ENCODE measurements around the gene NR3C2. TPM values are rescaled to one million over a fixed set of nuclear protein-coding genes. Genes with fewer than 3 reads are reported as not detected.
"Not testable (repeated sequence)": the region's sequence is repeated elsewhere in the genome, so short reads cannot be mapped to it uniquely, and the experiment has no call there.

The NR3C2 gene
- total and polyA plus RNA-seq, 3 experiments from 2014 or later, result 5.7 to 7.3 (median 6.3) TPM

- peaks cover 17 to 40% (median 28%) of the 10 kb centered on the region in 3 donors for H3K36me3 Mint-ChIP-seq
- no peaks in the 10 kb centered on the region for H3K9me3 Mint-ChIP-seq
- H3K27me3 Mint-ChIP-seq, result no peaks in the 10 kb centered on the region
- H3K27ac ChIP-seq (ENCODE audit: low read depth, low read length), result no peak overlapping the region
- no peaks in the 10 kb centered on the region for H3K9me3 ChIP-seq (ENCODE audit: low read length)
- no peaks in the 10 kb centered on the region for H3K27me3 ChIP-seq (ENCODE audit: insufficient read depth, low read length, poor library complexity, severe bottlenecking)
- no peaks in the 10 kb centered on the region for H3K4me1 ChIP-seq (ENCODE audit: insufficient read depth, low read length)
- H3K4me1 Mint-ChIP-seq, result peaks cover 0 to 7% (median 4%) of the 10 kb centered on the region in 3 donors
- ChIA-PET POLR2A (no interaction called here), CTCF (no interaction called here)
- H3K36me3 ChIP-seq (ENCODE audit: insufficient read depth, low read length), result peaks cover 7% of the 10 kb centered on the region
- no peak for DNase-seq
- H3K4me3 Mint-ChIP-seq, result no peak overlapping the region
- no peak overlapping the region for H3K4me3 ChIP-seq (ENCODE audit: low read length)
- no peak overlapping the region for H3K27ac Mint-ChIP-seq
Observed at GRCh38 chr4:148196164-148196563, 246.1 kb downstream of the NR3C2 start.

- no peak overlapping the region for H3K4me3 ChIP-seq (ENCODE audit: low read length)
- Mint-ChIP-seq H3K4me3 (no peak overlapping the region), H3K27ac (no peak overlapping the region), H3K9me3 (no peaks in the 10 kb centered on the region), H3K4me1 (peaks cover 0 to 6% (median 3%) of the 10 kb centered on the region in 3 donors), H3K36me3 (peaks cover 15 to 49% (median 45%) of the 10 kb centered on the region in 3 donors), H3K27me3 (no peaks in the 10 kb centered on the region)
- H3K9me3 ChIP-seq (ENCODE audit: low read length), result no peaks in the 10 kb centered on the region
- ChIA-PET CTCF (interaction anchor here (1.4 kb wide), 1 partner anchor 12 kb away, joined by 3 read pairs; no protein-coding TSS in a partner anchor), POLR2A (no interaction called here)
- no peaks in the 10 kb centered on the region for H3K27me3 ChIP-seq (ENCODE audit: insufficient read depth, low read length, poor library complexity, severe bottlenecking)
- DNase-seq, result no peak
- no peak overlapping the region for H3K27ac ChIP-seq (ENCODE audit: low read depth, low read length)
- H3K36me3 ChIP-seq (ENCODE audit: insufficient read depth, low read length), result peaks cover 7% of the 10 kb centered on the region
- H3K4me1 ChIP-seq (ENCODE audit: insufficient read depth, low read length), result no peaks in the 10 kb centered on the region
Observed at GRCh38 chr4:148192526-148192925, 249.7 kb downstream of the NR3C2 start.

GRCh38 chr4:148187454-148188222 is 254.6 kb downstream of the NR3C2 start:
- H3K27ac ChIP-seq (ENCODE audit: low read depth, low read length); POLR2A ChIA-PET; H3K36me3 ChIP-seq (ENCODE audit: insufficient read depth, low read length); H3K27me3 ChIP-seq (ENCODE audit: insufficient read depth, low read length, poor library complexity, severe bottlenecking); H3K4me1 Mint-ChIP-seq; DNase-seq; H3K4me3 Mint-ChIP-seq; CTCF ChIA-PET; H3K9me3 ChIP-seq (ENCODE audit: low read length); H3K4me1 ChIP-seq (ENCODE audit: insufficient read depth, low read length); H3K27me3 Mint-ChIP-seq; H3K4me3 ChIP-seq (ENCODE audit: low read length); H3K9me3 Mint-ChIP-seq: not testable (repeated sequence)
- H3K27ac Mint-ChIP-seq, result peak overlapping the region in 2 of 8 donors; percentile 18 to 56
- peaks cover 16 to 41% (median 40%) of the 10 kb centered on the region in 3 donors for H3K36me3 Mint-ChIP-seq

DNA sequence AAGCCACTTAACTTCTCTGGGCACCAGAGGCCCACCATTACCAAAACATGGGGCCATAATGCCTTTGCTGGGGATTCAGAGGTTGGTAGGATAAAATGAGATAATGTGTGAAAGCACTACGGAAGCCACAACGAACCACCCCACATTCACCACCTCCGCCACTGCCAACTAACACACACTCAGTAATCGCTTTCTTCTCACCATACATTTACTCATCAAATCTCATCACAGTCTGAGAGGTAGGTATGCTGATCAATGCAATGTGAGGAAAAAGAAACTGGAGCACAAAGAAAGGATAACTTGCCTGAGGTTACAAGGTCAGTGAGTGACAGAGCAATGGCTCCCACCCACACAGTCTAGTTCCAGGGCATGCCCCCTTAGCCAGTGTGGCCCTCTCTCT is 257.3 kb downstream of the NR3C2 start:
- H3K27me3 Mint-ChIP-seq, result no peaks in the 10 kb centered on the region
- no peak overlapping the region for H3K4me3 Mint-ChIP-seq
- Histone ChIP-seq H3K9me3 (ENCODE audit: low read length) (no peaks in the 10 kb centered on the region), H3K36me3 (ENCODE audit: insufficient read depth, low read length) (no peaks in the 10 kb centered on the region), H3K4me3 (ENCODE audit: low read length) (no peak overlapping the region), H3K27me3 (ENCODE audit: insufficient read depth, low read length, poor library complexity, severe bottlenecking) (no peaks in the 10 kb centered on the region), H3K27ac (ENCODE audit: low read depth, low read length) (no peak overlapping the region), H3K4me1 (ENCODE audit: insufficient read depth, low read length) (no peaks in the 10 kb centered on the region)
- peaks cover 15 to 28% (median 25%) of the 10 kb centered on the region in 3 donors for H3K4me1 Mint-ChIP-seq
- peaks cover 8 to 21% (median 21%) of the 10 kb centered on the region in 3 donors for H3K36me3 Mint-ChIP-seq
- H3K9me3 Mint-ChIP-seq, result peaks cover 0 to 4% (median 2%) of the 10 kb centered on the region in 5 donors
- ChIA-PET CTCF (no interaction called here), POLR2A (interaction anchor here (0.5 kb wide), 1 partner anchor 285 kb away, joined by 5 read pairs; no protein-coding TSS in a partner anchor)
- DNase-seq, result no peak
- H3K27ac Mint-ChIP-seq, result peak overlapping the region in 3 of 8 donors; percentile 0 to 42 (median 5)

- POLR2A ChIA-PET, result interaction anchor here (0.5 kb wide), 1 partner anchor 17 kb away, joined by 7 read pairs; no protein-coding TSS in a partner anchor
- peaks cover 21 to 35% (median 34%) of the 10 kb centered on the region in 3 donors for H3K4me1 Mint-ChIP-seq
Observed at GRCh38 chr4:148182230-148182911, 259.8 kb downstream of the NR3C2 start.

GRCh38 chr4:148173397-148174017 is 268.7 kb downstream of the NR3C2 start:
- ChIA-PET POLR2A (no interaction called here), CTCF (no interaction called here)
- Histone ChIP-seq H3K4me1 (ENCODE audit: insufficient read depth, low read length) (peaks cover 4% of the 10 kb centered on the region), H3K4me3 (ENCODE audit: low read length) (no peak overlapping the region), H3K9me3 (ENCODE audit: low read length) (no peaks in the 10 kb centered on the region), H3K27me3 (ENCODE audit: insufficient read depth, low read length, poor library complexity, severe bottlenecking) (no peaks in the 10 kb centered on the region), H3K27ac (ENCODE audit: low read depth, low read length) (no peak overlapping the region), H3K36me3 (ENCODE audit: insufficient read depth, low read length) (no peaks in the 10 kb centered on the region)
- Mint-ChIP-seq H3K36me3 (peaks cover 8 to 28% (median 11%) of the 10 kb centered on the region in 3 donors), H3K27ac (peak overlapping the region in 2 of 8 donors; percentile 15 to 63), H3K27me3 (peaks cover 0 to 2% of the 10 kb centered on the region in 2 donors), H3K4me3 (no peak overlapping the region), H3K4me1 (peaks cover 21 to 26% (median 23%) of the 10 kb centered on the region in 3 donors), H3K9me3 (peaks cover 0 to 3% (median 2%) of the 10 kb centered on the region in 5 donors)
- no peak for DNase-seq

More at GRCh38 chr4:148182230-148182911, 259.8 kb downstream of the NR3C2 start:
- H3K9me3 ChIP-seq (ENCODE audit: low read length), result no peaks in the 10 kb centered on the region
- no peaks in the 10 kb centered on the region for H3K36me3 ChIP-seq (ENCODE audit: insufficient read depth, low read length)
- no peak overlapping the region for H3K27ac ChIP-seq (ENCODE audit: low read depth, low read length)
- H3K4me1 ChIP-seq (ENCODE audit: insufficient read depth, low read length), result no peaks in the 10 kb centered on the region
- no peak overlapping the region for H3K27ac Mint-ChIP-seq
- DNase-seq, result no peak
- peaks cover 8 to 12% (median 8%) of the 10 kb centered on the region in 3 donors for H3K36me3 Mint-ChIP-seq
- CTCF ChIA-PET, result no interaction called here
- peaks cover 0 to 4% (median 2%) of the 10 kb centered on the region in 5 donors for H3K9me3 Mint-ChIP-seq
- H3K27me3 Mint-ChIP-seq, result no peaks in the 10 kb centered on the region
- H3K27me3 ChIP-seq (ENCODE audit: insufficient read depth, low read length, poor library complexity, severe bottlenecking), result no peaks in the 10 kb centered on the region
- H3K4me3 ChIP-seq (ENCODE audit: low read length), result no peak overlapping the region
- H3K4me3 Mint-ChIP-seq, result no peak overlapping the region

DNA sequence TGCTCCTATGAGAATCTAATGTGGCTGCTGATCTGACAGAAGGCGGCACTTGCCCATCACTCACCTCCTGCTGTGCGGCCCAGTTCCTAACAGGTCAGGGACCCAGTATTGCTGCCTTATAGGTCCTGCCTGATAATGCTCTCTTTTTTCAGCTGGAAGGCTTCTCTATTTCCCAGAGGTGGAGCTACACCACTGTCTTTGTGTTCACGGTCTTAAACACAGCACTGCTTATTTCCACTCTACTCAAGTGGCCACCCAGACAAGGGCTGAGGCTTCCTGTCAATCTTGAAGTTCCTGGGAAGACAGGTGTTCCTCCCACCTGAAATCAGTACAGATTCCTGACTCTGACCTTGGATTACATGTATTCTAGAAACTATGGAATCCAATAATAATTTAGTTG is 270.6 kb downstream of the NR3C2 start:
- H3K27me3 Mint-ChIP-seq, result peaks cover 0 to 2% of the 10 kb centered on the region in 2 donors
- no peak overlapping the region for H3K4me3 ChIP-seq (ENCODE audit: low read length)
- H3K4me1 Mint-ChIP-seq, result peaks cover 23 to 32% (median 27%) of the 10 kb centered on the region in 3 donors
- peaks cover 4% of the 10 kb centered on the region for H3K4me1 ChIP-seq (ENCODE audit: insufficient read depth, low read length)
- POLR2A ChIA-PET, result no interaction called here
- no peak for DNase-seq
- H3K27ac Mint-ChIP-seq, result peak overlapping the region in 1 of 8 donors; percentile 33
- peaks cover 0 to 3% (median 2%) of the 10 kb centered on the region in 5 donors for H3K9me3 Mint-ChIP-seq
- no peak overlapping the region for H3K27ac ChIP-seq (ENCODE audit: low read depth, low read length)
- H3K36me3 ChIP-seq (ENCODE audit: insufficient read depth, low read length), result no peaks in the 10 kb centered on the region
- no peaks in the 10 kb centered on the region for H3K9me3 ChIP-seq (ENCODE audit: low read length)
- no peak overlapping the region for H3K4me3 Mint-ChIP-seq
- CTCF ChIA-PET, result no interaction called here
- H3K36me3 Mint-ChIP-seq, result peaks cover 9 to 28% (median 11%) of the 10 kb centered on the region in 3 donors
- no peaks in the 10 kb centered on the region for H3K27me3 ChIP-seq (ENCODE audit: insufficient read depth, low read length, poor library complexity, severe bottlenecking)

All from CD8-positive, alpha-beta memory T cell (primary cell).